RKO (cell line): ENCODE measurements around the gene ADAMTS17.
A peak's percentile ranks its signal among the peaks of the same experiment; 100 is the strongest.

Experiments used
- DNase-seq: peaks from one replicate; pipeline ENCODE4 v3.0.0-alpha.2; 2016; ENCODE audit warnings: low spot score

Gene ADAMTS17

GRCh38 chr15:100198442-100198841 is 143.3 kb downstream of the ADAMTS17 start:
- no peak for DNase-seq

GRCh38 chr15:100196326-100197058 is 145.3 kb downstream of the ADAMTS17 start:
- no peak for DNase-seq

- no peak for DNase-seq
Observed at GRCh38 chr15:100194996-100195395, 146.8 kb downstream of the ADAMTS17 start.

- DNase-seq: no peak
Observed at GRCh38 chr15:100193277-100193860, 148.4 kb downstream of the ADAMTS17 start.

GRCh38 chr15:100192097-100193080 is 149.4 kb downstream of the ADAMTS17 start:
- no peak for DNase-seq

- DNase-seq: no peak
Observed at GRCh38 chr15:100191161-100191560, 150.6 kb downstream of the ADAMTS17 start.

- DNase-seq: no peak
Observed at GRCh38 chr15:100190675-100191074, 151.1 kb downstream of the ADAMTS17 start.

- DNase-seq: peak; percentile 7
Observed at GRCh38 chr15:100189849-100190248, 151.9 kb downstream of the ADAMTS17 start.

- no peak for DNase-seq
Observed at GRCh38 chr15:100189319-100189718, 152.5 kb downstream of the ADAMTS17 start.

- DNase-seq: no peak
Observed at GRCh38 chr15:100187677-100188076, 154.1 kb downstream of the ADAMTS17 start.

GRCh38 chr15:100186960-100187359 is 154.8 kb downstream of the ADAMTS17 start:
- no peak for DNase-seq

GRCh38 chr15:100186366-100186765 is 155.4 kb downstream of the ADAMTS17 start:
- DNase-seq: no peak

- no peak for DNase-seq
Observed at GRCh38 chr15:100183921-100184495, 157.8 kb downstream of the ADAMTS17 start.

GRCh38 chr15:100180921-100181320 is 160.9 kb downstream of the ADAMTS17 start:
- DNase-seq: no peak

GRCh38 chr15:100175406-100176114 is 166.2 kb downstream of the ADAMTS17 start:
- DNase-seq: no peak

GRCh38 chr15:100174904-100175275 is 166.9 kb downstream of the ADAMTS17 start:
- no peak for DNase-seq

- DNase-seq: no peak
Observed at GRCh38 chr15:100174159-100174903, 167.4 kb downstream of the ADAMTS17 start.

GRCh38 chr15:100172356-100173024 is 169.3 kb downstream of the ADAMTS17 start:
- DNase-seq: no peak

- no peak for DNase-seq
Observed at GRCh38 chr15:100171411-100171810, 170.4 kb downstream of the ADAMTS17 start.
